ENCODE measurements around the gene TUSC2.

The TUSC2 gene

GRCh38 chr3:50325497-50326181, 2.4 kb downstream of the TUSC2 start:
- Histone ChIP-seq H3K4me3 (ENCODE audit: low read depth, low read length) (no peak overlapping the region), H3K4me1 (ENCODE audit: control insufficient read depth, insufficient read depth, low read length) (no peaks in the 10 kb centered on the region), H3K9me3 (ENCODE audit: control insufficient read depth, insufficient read depth, low read depth, low read length) (no peaks in the 10 kb centered on the region), H3K36me3 (ENCODE audit: control insufficient read depth in 2 of 2, insufficient read depth in 1 of 2, low read length in 2 of 2) (peaks cover 3 to 51% of the 10 kb centered on the region in 2 experiments), H3K27ac (ENCODE audit: extremely low read depth, low read depth, low read length) (no peak overlapping the region)
- ChIA-PET CTCF (interaction anchor here (0.7 to 3.0 kb wide), 10 partner anchors 11 to 216 kb away, joined by 3 to 21 read pairs (median 6); partner anchors contain the start of gene LSMEM2), POLR2A (interaction anchor here (2.5 kb wide), 1 partner anchor 26 kb away, joined by 12 read pairs; the partner anchor contains the start of genes HYAL3 and NAA80)
- no peak for TF ChIP-seq ZNF473 (tag by site-specific recombination; IDR thresholded peaks at IDR 0.05)
- no peak for TF ChIP-seq ZNF146 (tag by site-specific recombination; IDR thresholded peaks at IDR 0.05)
- TF ChIP-seq, protein P1, sequence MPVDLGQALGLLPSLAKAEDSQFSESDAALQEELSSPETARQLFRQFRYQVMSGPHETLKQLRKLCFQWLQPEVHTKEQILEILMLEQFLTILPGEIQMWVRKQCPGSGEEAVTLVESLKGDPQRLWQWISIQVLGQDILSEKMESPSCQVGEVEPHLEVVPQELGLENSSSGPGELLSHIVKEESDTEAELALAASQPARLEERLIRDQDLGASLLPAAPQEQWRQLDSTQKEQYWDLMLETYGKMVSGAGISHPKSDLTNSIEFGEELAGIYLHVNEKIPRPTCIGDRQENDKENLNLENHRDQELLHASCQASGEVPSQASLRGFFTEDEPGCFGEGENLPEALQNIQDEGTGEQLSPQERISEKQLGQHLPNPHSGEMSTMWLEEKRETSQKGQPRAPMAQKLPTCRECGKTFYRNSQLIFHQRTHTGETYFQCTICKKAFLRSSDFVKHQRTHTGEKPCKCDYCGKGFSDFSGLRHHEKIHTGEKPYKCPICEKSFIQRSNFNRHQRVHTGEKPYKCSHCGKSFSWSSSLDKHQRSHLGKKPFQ (tag by site-specific recombination; IDR thresholded peaks at IDR 0.05) = no peak
- TF ChIP-seq ZNF510 (tag by site-specific recombination; IDR thresholded peaks at IDR 0.05; ENCODE audit: insufficient replicate concordance) = no peak
- TF ChIP-seq ZNF274 (IDR thresholded peaks at IDR 0.05; ENCODE audit: low read length) = no peak
- TF ChIP-seq ZNF274 (tag by site-specific recombination; IDR thresholded peaks at IDR 0.05; ENCODE audit: borderline replicate concordance) = no peak
- no peak for TF ChIP-seq ZNF610 (tag by site-specific recombination; IDR thresholded peaks at IDR 0.05; ENCODE audit: borderline replicate concordance)
- TF ChIP-seq ZNF701 (tag by site-specific recombination; IDR thresholded peaks at IDR 0.05) = no peak
- no peak for TF ChIP-seq ZNF777 (tag by site-specific recombination; IDR thresholded peaks at IDR 0.05; ENCODE audit: borderline replicate concordance)
- TF ChIP-seq GLIS1 (tag by site-specific recombination; IDR thresholded peaks at IDR 0.05) = no peak
- no peak for TF ChIP-seq ZNF830 (tag by site-specific recombination; IDR thresholded peaks at IDR 0.05; ENCODE audit: low read depth)
- TF ChIP-seq EGR2 (tag by site-specific recombination; IDR thresholded peaks at IDR 0.05; ENCODE audit: low read depth) = no peak

GRCh38 chr3:50325113-50325480, 2.9 kb downstream of the TUSC2 start:
- ChIA-PET POLR2A (interaction anchor here (1.6 to 2.5 kb wide), 2 partner anchors 26 to 130 kb away, joined by 4 to 12 read pairs; partner anchors contain the start of genes HYAL3 and NAA80), CTCF (interaction anchor here (0.6 to 3.0 kb wide), 13 partner anchors 12 to 200 kb away, joined by 3 to 21 read pairs (median 5); partner anchors contain the start of genes HYAL3, LSMEM2 and NAA80)
- Histone ChIP-seq H3K27ac (ENCODE audit: extremely low read depth, low read depth, low read length) (no peak overlapping the region), H3K4me3 (ENCODE audit: low read depth, low read length) (no peak overlapping the region), H3K9me3 (ENCODE audit: control insufficient read depth, insufficient read depth, low read depth, low read length) (no peaks in the 10 kb centered on the region), H3K4me1 (ENCODE audit: control insufficient read depth, insufficient read depth, low read length) (no peaks in the 10 kb centered on the region), H3K36me3 (ENCODE audit: control insufficient read depth in 2 of 2, insufficient read depth in 1 of 2, low read length in 2 of 2) (peaks cover 3 to 46% of the 10 kb centered on the region in 2 experiments)
- TF ChIP-seq ZNF292 (tag by site-specific recombination; IDR thresholded peaks at IDR 0.05; ENCODE audit: borderline replicate concordance, low read depth) (no peak), ZNF324 (tag by site-specific recombination; IDR thresholded peaks at IDR 0.05) (no peak), ZNF211 (tag by site-specific recombination; IDR thresholded peaks at IDR 0.05; ENCODE audit: low read depth) (no peak)

- H3K27ac ChIP-seq (ENCODE audit: extremely low read depth, low read depth, low read length) = no peak overlapping the region
- H3K4me3 ChIP-seq (ENCODE audit: low read depth, low read length) = no peak overlapping the region
- CTCF ChIA-PET = interaction anchor here (0.6 to 3.0 kb wide), 18 partner anchors 12 to 199 kb away, joined by 3 to 21 read pairs (median 4); partner anchors contain the start of genes HYAL3, LSMEM2 and NAA80
- POLR2A ChIA-PET = interaction anchor here (0.9 to 2.5 kb wide), 4 partner anchors 13 to 130 kb away, joined by 3 to 12 read pairs (median 4); partner anchors contain the start of genes HYAL3 and NAA80
- peaks cover 3 to 46% of the 10 kb centered on the region in 2 experiments; a peak in 2 of 3 replicates for H3K36me3 ChIP-seq (ENCODE audit: control insufficient read depth in 2 of 2, insufficient read depth in 1 of 2, low read length in 2 of 2)
- no peaks in the 10 kb centered on the region for H3K9me3 ChIP-seq (ENCODE audit: control insufficient read depth, insufficient read depth, low read depth, low read length)
- H3K4me1 ChIP-seq (ENCODE audit: control insufficient read depth, insufficient read depth, low read length) = no peaks in the 10 kb centered on the region
- TF ChIP-seq IKZF3 (tag by site-specific recombination; IDR thresholded peaks at IDR 0.05) = peak; percentile 48
- TF ChIP-seq ZNF248 (tag by site-specific recombination; IDR thresholded peaks at IDR 0.05) = no peak
- TF ChIP-seq PATZ1 (tag by site-specific recombination; IDR thresholded peaks at IDR 0.05) = peak; percentile 68
- TF ChIP-seq ZNF654 (tag by site-specific recombination; IDR thresholded peaks at IDR 0.05; ENCODE audit: low read depth) = peak; percentile 82
- TF ChIP-seq ZNF585B (tag by site-specific recombination; IDR thresholded peaks at IDR 0.05) = no peak
- 0 out of 2 replicates have a peak, but pooled peaks have one; percentile 20 for TF ChIP-seq ZFHX2 (tag by site-specific recombination; conservative IDR thresholded peaks at IDR 0.05)
- 0 out of 2 replicates have a peak, but pooled peaks have one; percentile 43 for TF ChIP-seq ZEB2 (tag by site-specific recombination; IDR thresholded peaks at IDR 0.05)
- TF ChIP-seq, protein P2, sequence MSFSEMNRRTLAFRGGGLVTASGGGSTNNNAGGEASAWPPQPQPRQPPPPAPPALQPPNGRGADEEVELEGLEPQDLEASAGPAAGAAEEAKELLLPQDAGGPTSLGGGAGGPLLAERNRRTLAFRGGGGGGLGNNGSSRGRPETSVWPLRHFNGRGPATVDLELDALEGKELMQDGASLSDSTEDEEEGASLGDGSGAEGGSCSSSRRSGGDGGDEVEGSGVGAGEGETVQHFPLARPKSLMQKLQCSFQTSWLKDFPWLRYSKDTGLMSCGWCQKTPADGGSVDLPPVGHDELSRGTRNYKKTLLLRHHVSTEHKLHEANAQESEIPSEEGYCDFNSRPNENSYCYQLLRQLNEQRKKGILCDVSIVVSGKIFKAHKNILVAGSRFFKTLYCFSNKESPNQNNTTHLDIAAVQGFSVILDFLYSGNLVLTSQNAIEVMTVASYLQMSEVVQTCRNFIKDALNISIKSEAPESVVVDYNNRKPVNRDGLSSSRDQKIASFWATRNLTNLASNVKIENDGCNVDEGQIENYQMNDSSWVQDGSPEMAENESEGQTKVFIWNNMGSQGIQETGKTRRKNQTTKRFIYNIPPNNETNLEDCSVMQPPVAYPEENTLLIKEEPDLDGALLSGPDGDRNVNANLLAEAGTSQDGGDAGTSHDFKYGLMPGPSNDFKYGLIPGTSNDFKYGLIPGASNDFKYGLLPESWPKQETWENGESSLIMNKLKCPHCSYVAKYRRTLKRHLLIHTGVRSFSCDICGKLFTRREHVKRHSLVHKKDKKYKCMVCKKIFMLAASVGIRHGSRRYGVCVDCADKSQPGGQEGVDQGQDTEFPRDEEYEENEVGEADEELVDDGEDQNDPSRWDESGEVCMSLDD (tag by site-specific recombination; IDR thresholded peaks at IDR 0.05) = 0 out of 2 replicates have a peak, but pooled peaks have one; percentile 30
These were observed 3.5 kb downstream of the TUSC2 start for GRCh38 chr3:50324351-50325112.
